Fibroblast of pulmonary artery (primary cell): ENCODE measurements around the gene ATP11C.

Source experiments
- DNase-seq: peaks from one replicate; pipeline ENCODE4 v3.0.0-alpha.2; 2010; ENCODE audit warnings: low read depth
- H3K4me3 ChIP-seq: replicated peaks from 2 replicates; pipeline ENCODE4 v1.5.1; 2011; ENCODE audit warnings: low read depth, mild to moderate bottlenecking, control low read depth, low read length, moderate library complexity
- TF ChIP-seq, protein P1 (sequence below): IDR thresholded peaks from 2 replicates; pipeline ENCODE4 v1.5.1; 2011; ENCODE audit warnings: mild to moderate bottlenecking, control low read depth, low read length, inconsistent platforms; ENCODE audit errors: missing control alignments

Gene ATP11C

DNA sequence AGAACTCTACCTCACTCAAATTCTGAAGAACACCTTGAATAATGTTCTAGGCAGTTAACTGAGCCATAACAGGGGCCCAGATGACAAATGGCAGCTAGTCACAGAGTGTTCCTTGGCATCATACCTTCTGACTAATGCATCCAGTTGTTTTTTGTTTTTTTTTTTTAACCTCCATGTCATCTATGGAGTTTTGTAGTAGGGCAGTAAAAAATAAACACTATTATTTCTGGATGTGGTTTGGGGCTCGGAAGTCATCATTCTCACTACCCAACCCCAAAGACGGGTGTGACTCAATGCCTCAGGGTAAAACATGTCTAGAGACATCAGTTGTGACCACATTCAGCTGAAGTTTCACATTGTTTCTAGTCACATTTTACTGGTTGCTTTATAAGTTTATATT is 193.7 kb downstream of the ATP11C start:
- peak; percentile 19 for DNase-seq
- H3K4me3 ChIP-seq = no peak overlapping the region
- TF ChIP-seq, protein P1, sequence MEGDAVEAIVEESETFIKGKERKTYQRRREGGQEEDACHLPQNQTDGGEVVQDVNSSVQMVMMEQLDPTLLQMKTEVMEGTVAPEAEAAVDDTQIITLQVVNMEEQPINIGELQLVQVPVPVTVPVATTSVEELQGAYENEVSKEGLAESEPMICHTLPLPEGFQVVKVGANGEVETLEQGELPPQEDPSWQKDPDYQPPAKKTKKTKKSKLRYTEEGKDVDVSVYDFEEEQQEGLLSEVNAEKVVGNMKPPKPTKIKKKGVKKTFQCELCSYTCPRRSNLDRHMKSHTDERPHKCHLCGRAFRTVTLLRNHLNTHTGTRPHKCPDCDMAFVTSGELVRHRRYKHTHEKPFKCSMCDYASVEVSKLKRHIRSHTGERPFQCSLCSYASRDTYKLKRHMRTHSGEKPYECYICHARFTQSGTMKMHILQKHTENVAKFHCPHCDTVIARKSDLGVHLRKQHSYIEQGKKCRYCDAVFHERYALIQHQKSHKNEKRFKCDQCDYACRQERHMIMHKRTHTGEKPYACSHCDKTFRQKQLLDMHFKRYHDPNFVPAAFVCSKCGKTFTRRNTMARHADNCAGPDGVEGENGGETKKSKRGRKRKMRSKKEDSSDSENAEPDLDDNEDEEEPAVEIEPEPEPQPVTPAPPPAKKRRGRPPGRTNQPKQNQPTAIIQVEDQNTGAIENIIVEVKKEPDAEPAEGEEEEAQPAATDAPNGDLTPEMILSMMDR = no peak

DNA sequence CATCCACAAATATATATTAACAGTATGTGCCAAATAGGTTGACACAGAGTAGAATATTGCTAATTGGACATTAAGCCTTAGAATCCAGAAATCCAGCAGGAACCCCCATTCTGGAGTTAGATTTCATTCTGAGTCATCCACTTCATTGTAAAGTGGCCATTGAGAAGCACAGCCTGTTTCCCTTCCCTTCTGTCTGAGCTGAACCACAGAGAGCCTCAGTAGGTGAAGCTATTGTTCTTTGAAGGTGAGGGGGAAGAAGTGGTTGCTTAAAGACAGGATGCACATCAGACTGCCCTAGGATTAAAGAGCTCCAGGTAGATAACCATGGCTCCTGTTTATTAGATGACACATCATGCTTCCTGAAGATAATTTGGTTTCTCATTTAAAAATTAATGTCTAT is 194.3 kb downstream of the ATP11C start:
- peak; percentile 17 for DNase-seq
- H3K4me3 ChIP-seq = no peak overlapping the region
- TF ChIP-seq, protein P1 = no peak

DNA sequence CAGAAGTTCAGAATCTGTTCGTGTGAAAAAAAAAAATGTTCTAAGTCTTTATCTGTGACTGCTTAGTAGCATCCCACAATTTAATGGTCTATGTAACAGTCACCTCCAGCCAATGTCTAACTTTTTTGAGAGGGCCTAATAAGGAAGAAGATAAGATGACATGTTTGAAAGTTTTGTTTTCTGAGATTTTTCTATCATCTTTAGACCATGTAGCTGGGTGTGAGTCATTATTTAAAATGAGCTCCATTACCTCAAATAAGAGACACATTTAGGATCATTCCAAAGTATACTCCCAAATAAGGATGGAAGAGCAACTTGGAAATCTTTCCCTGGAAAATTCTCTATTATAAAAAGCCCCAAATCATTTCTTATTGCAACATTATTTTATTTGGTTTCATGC is 196.7 kb downstream of the ATP11C start:
- TF ChIP-seq, protein P1 = no peak
- no peak for DNase-seq
- H3K4me3 ChIP-seq = no peak overlapping the region

DNA sequence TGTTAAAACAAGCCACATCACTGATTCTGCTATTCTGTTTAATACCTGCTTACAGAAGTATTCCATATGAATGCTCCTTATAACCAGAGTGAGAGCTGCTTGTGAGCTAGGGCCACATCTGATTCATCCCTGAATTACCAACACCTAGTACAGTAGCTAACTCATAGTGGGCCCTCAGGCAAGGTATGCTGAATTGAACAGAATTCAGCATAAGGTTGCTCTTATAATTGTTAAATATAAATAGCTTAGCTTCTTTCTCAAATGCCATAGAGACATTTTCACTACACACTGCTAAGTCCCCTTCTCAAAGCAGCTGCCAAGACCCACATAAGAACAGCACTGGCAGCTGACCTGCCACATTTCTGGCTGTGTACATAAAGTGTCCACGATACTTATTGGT is 197.9 kb downstream of the ATP11C start:
- TF ChIP-seq, protein P1 = no peak
- H3K4me3 ChIP-seq = no peak overlapping the region
- no peak for DNase-seq

DNA sequence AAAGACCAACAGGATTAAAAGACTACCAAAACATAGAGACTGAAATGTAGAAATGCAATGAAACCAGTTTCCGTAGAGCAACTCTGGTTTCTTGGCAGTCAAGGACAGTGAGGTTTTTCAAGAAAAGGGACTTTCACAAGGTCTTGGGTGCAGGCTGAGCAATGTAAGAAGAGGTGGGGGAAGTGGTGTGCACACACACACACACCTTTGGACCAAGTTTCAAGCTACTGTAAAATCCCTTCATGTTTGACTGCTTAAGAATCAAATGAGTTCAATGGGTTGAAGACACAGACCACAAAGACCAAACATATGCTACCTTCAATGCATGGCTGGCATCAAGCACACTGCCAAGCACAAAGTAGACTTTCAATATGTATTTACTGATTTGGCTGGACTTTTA is 207.1 kb downstream of the ATP11C start:
- DNase-seq = no peak
- TF ChIP-seq, protein P1 = no peak
- no peak overlapping the region for H3K4me3 ChIP-seq

DNA sequence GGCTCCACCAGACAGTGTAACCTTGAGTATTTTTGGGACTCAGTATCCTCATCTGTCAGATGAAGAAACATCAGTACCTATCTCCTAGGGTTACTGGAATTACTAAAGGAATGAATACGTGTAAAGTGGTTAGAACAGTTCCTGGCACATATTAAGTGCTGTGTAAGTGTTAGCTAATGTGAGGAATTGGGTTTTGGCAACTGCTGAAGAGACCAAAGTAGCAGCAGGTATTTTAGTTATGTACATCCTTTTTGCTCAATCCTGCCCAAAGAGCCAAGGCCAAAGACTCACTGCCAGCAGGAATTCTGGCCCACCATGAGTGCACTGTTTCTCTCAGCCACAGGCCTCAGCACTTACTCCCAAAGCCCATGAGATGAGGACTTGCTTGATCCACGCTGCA is 208.2 kb downstream of the ATP11C start:
- TF ChIP-seq, protein P1 = no peak

DNA sequence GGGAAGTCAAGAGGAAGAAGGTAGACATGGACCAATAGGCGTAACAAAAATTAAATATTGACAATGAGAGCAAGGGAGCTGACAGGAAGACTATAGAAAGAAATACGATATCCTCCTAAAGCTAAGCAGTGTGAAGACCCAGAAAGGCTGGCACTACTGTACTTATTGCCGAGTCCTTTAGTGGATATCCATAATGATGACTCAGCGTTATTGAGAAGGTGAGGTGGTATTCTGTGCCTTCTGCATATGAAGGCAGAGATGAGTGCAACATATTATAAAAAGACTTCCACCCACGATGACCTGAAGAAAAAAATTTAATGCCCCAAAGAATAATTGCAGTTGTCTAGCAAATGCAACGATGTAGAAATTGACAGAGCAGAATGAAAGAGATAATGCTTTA is 211.9 kb downstream of the ATP11C start:
- DNase-seq = no peak
- H3K4me3 ChIP-seq = no peak overlapping the region
- TF ChIP-seq, protein P1 = no peak

More for the DNA sequence above, 208.2 kb downstream of the ATP11C start:
- H3K4me3 ChIP-seq = no peak overlapping the region
- no peak for DNase-seq
